ENCODE measurements around the gene MGLL.

The MGLL gene

GRCh38 chr3:127651516-127652172, 170.7 kb downstream of the MGLL start:
- no peak for DNase-seq (ENCODE audit: low read depth)

DNA sequence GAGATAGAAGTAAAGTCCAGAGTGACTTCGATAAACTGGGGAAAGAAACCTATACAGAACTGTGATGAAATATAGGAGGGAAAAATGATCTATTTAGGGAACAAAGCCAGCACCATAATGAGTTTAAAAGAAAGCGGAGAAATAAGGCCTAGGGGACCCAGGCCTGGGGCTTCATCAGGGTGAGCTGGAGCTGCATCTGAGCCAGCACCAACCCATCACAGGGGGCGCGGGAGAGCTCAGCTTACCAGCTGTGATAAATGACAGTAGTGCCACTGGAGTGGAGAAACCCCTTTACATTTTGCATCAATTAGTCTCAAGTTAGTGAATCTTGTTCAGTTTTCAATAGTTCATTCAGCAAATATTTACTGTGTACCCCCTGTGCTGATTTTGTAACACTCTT, 172.1 kb downstream of the MGLL start:
- DNase-seq (ENCODE audit: low read depth), result no peak

GRCh38 chr3:127647845-127648204, 174.5 kb downstream of the MGLL start:
- DNase-seq (ENCODE audit: low read depth), result no peak

- DNase-seq (ENCODE audit: low read depth), result no peak
These were observed 175.0 kb downstream of the MGLL start for GRCh38 chr3:127647166-127647844.

GRCh38 chr3:127646501-127647046, 175.7 kb downstream of the MGLL start:
- DNase-seq (ENCODE audit: low read depth), result no peak

DNA sequence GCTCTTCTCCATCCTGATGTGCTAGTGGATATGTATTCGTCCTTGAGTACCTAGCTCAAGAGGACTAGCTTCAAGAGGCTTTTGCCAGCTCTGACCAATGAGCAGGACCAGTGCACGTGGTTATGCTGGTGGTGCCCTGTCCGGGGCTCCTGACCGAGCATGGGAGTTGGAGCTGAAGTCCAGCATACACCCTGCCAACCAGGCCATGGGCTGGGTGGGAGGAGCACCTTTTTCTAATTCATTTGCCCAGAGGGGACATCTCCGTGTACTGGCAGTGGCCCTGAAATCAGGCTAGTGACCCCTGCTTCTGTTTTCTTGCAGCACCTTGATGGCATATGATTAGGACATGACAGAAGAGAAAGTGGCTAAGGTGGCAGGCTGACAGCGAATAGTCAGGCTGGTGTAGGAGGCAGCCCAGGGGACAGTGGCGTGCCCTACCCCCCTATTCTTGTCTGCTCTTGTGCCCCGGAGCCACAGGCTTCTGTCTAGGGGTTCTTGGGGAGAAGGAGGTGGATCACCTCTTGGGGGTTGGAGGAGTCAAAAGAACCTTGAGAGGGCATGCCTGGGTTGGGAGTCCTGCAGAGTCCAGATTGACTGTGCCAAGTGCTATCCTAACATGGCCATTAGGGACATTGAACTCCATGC, 176.8 kb downstream of the MGLL start:
- no peak for DNase-seq (ENCODE audit: low read depth)

DNA sequence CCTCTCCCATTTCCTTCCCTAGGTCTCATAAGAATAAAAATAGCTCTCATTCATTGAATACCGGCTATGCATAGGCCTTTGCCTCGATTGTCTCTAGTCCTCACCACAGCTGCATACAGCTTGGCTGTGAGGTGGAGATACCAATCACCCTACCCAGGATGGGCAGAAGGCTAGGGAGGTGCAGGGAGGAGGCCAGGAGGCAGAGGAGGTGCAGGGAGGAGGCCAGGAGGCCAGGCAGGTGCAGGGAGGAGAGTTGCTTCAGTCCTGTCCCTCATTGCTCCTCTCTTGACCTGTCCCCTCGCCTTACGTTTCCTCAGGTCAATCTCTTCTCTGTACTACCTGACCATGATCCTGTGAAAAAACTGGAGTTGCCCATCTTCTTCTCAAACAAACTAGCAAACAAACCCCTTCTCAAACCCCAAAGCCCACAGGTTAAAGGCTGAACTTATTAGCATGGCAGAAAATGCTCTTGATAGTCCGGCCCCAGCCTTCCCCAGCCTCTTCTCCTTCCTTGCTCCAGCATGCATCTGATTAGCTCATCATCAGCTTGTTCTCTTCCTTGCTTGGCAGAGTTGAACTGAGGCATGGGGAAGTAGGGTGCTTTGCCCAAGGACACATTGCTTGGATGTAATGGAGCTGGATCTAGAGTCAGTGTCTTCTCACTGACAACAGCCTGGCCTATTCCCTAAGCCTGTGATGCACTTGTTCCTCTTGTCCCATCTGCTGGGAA, 177.5 kb downstream of the MGLL start:
- DNase-seq (ENCODE audit: low read depth), result no peak

DNA sequence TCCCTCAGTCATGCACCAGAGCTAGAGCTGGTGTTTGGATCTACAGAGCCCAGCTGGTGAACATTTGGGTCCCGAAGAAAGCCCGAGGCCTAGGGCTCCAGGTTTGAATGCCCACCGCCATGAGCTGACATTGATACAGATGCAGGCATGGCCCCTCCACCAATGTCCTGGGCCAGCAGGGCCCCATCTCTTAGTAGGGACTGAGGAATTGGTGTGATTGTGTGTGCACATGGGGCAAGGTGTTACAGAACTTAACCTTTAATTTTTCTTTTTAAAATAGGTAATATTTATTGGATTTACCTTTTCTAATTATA, 182.3 kb downstream of the MGLL start:
- no peak for DNase-seq (ENCODE audit: low read depth)

DNA sequence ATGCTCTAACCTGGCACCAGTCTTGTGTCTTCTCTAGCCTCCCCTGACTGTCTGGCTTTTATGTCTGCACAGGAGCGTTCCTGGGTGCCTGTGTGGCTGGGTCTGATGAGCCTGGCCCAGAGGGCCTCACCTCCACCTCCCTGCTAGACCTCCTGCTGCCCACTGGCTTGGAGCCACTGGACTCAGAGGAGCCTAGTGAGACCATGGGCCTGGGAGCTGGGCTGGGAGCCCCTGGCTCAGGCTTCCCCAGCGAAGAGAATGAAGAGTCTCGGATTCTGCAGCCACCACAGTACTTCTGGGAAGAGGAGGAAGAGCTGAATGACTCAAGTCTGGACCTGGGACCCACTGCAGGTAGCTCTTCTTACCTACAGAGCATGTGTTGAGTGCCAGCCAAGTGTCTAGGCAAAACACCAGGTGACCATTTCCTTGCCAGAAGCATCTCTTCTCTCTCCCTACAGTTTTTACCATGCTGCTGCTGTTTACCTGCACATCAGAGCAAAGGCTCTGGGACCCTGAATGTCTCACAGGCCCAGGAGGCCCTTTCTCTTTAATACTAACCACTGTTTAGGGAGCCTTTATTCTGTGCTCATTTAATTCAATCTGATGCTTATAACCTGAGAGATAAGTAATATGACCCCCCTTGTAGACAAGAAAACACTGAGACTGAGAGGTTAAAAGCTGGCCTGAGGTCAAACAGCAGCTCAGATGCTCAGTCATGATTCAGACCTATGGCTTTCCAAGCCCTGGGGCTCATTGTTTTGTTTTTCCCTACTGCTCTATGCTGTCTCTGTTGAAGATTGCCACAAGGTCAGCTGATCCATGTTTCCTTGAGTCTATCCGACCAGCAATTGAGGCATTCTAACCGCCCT, 182.9 kb downstream of the MGLL start:
- DNase-seq (ENCODE audit: low read depth), result no peak

Data from stimulated activated CD8-positive, alpha-beta memory T cell treated with anti-CD3 and anti-CD28 coated beads, Interleukin-12 subunit alpha, Interleukin-12 subunit beta, amount 100 ng/mL, for 4 hours (primary cell).